GM12891 (cell line): ENCODE measurements around the gene MUC5AC.
A peak's percentile ranks its signal among the peaks of the same experiment; 100 is the strongest.

Source experiments
- DNase-seq: peaks from one replicate; pipeline ENCODE4 v3.0.0; 2011; ENCODE audit warnings: low spot score; ENCODE audit not compliant: insufficient read length
- FAIRE-seq: peaks from 2 replicates; lab custom pipeline; 2011; peaks lifted over from hg19 to GRCh38; lab: Jason Lieb, UNC
- PAX5 ChIP-seq: IDR thresholded peaks from 2 replicates; pipeline ENCODE4 v1.6.1; 2011; ENCODE audit warnings: low read length, moderate library complexity, mild to moderate bottlenecking; ENCODE audit not compliant: insufficient read depth, severe bottlenecking
- POLR2A ChIP-seq: IDR thresholded peaks from 2 replicates; pipeline ENCODE4 v1.6.1; 2011; ENCODE audit warnings: low read depth, low read length, control low read depth
- POLR2AphosphoS5 ChIP-seq: IDR thresholded peaks from 2 replicates; pipeline ENCODE4 v1.6.1; 2011; ENCODE audit warnings: low read depth, low read length, control low read depth
- POU2F2 ChIP-seq: IDR thresholded peaks from 2 replicates; pipeline ENCODE4 v1.6.1; 2011; ENCODE audit warnings: low read depth, mild to moderate bottlenecking, control low read depth, low read length, moderate library complexity
- SPI1 ChIP-seq: IDR thresholded peaks from 2 replicates; pipeline ENCODE4 v1.6.1; 2011; ENCODE audit warnings: low read depth, low read length, control low read depth
- TAF1 ChIP-seq: IDR thresholded peaks from 2 replicates; pipeline ENCODE4 v1.6.1; 2011; ENCODE audit warnings: low read depth, low read length, control low read depth

Gene MUC5AC

DNA sequence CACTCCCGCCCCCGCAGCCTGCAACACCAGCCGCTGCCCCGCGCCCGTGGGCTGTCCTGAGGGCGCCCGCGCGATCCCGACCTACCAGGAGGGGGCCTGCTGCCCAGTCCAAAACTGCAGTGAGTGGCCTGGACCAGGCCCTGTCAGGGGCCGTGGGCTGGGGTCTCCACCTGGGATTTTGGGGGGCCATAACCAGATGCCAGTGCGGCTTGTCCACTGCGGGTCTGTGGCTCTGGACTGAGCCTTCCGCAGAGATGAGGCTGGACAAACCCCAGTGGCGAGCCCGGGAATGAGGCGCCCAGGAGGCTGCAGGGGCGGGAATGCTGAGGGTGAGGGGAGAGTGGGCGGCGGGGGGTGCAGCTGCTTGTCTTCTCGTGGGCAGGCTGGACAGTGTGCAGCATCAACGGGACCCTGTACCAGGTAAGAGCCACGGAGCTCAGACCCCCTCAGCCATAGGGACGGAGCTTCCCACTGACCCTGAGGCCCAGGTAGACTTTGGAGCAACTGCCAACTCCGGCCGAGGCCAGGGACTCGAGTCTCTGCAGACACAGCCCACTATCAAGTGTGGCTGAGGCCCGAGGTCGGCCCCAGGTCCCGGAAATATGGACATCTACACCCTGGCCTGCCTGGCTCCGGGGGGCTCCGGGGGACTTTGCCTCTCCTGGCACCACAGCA, 40.3 kb downstream of the MUC5AC start:
- FAIRE-seq (no peak), DNase-seq (no peak)
- TF ChIP-seq POU2F2 (no peak), POLR2AphosphoS5 (no peak), PAX5 (no peak), SPI1 (no peak), TAF1 (no peak), POLR2A (no peak)

DNA sequence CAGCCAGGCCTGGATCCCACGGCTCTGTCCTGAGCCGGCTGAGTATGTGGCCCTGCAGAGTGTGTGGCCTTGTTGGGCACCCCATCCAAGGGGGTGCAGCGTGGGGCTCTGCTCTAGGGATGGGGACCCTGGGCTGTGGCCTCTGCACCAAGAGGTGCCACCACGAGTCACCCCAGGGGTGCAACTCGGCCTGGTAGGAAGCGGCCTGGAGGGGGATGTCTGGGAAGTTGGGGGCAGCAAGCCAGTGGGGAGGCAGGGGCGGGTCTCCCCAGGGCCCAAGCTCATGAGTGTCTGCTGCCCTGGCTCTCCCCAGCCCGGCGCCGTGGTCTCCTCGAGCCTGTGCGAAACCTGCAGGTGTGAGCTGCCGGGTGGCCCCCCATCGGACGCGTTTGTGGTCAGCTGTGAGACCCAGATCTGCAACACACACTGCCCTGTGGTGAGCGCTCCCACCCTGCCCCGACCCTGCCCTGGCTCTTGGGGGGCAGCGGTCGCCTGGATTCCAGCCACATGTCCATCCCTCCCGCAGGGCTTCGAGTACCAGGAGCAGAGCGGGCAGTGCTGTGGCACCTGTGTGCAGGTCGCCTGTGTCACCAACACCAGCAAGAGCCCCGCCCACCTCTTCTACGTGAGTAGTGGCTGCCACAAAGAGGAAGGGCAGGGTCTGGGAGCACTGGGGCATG, 40.9 kb downstream of the MUC5AC start:
- DNase-seq (no peak), FAIRE-seq (no peak)
- TF ChIP-seq POLR2AphosphoS5 (no peak), PAX5 (no peak), SPI1 (no peak)

DNA sequence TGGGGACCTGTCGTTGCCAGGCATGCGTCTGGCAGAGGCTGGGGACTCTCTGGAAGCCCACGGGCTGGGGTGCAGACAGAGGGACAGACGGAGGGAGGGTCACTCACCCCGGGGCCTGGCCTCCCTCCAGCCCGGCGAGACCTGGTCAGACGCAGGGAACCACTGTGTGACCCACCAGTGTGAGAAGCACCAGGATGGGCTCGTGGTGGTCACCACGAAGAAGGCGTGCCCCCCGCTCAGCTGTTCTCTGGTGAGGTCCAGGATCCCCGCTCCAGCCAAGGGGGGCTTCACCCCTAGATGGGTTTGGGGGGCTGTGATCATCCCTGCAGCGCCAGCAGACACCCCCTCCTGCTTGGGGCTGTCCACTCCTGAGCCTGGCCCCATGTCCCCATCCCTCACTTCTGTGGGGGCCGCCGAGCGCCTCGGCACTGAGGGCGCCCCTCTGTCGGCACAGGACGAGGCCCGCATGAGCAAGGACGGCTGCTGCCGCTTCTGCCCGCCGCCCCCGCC, 41.5 kb downstream of the MUC5AC start:
- TF ChIP-seq TAF1: no peak
- no peak for TF ChIP-seq PAX5
- no peak for TF ChIP-seq POLR2AphosphoS5
- no peak for TF ChIP-seq POU2F2
- no peak for TF ChIP-seq POLR2A
- TF ChIP-seq SPI1: no peak
- FAIRE-seq: no peak
- no peak for DNase-seq

DNA sequence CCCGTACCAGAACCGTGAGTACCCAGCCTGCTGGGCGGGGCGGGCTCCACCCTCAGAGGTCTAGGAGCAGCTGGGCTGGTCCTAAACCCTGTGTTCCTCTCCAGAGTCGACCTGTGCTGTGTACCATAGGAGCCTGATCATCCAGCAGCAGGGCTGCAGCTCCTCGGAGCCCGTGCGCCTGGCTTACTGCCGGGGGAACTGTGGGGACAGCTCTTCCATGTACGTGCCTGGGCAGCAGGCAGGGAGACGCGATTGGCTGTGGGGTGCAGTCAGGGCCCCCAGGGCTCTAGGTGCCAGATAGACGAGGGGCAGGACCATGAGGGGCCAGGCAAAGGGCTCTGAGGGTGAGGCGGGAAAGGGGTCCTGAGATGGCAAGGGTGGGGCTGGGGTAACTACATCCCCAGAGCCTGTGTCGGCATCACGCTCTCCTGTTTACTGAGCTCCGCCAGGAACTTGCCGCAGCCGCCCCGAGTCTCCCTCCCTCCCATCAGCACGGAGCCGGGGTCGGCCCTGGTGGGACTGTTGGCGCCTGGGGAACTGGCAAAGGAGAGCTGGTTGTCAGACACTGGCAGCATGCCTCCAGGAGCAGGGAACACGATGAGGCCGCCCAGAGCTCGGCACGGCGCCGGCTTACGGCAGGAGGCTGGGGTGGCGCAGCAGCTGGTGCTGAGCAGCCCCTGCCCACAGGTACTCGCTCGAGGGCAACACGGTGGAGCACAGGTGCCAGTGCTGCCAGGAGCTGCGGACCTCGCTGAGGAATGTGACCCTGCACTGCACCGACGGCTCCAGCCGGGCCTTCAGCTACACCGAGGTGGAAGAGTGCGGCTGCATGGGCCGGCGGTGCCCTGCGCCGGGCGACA, 42.2 kb downstream of the MUC5AC start:
- TF ChIP-seq POLR2A (no peak), TAF1 (no peak), SPI1 (no peak), PAX5 (no peak), POLR2AphosphoS5 (no peak)

DNA sequence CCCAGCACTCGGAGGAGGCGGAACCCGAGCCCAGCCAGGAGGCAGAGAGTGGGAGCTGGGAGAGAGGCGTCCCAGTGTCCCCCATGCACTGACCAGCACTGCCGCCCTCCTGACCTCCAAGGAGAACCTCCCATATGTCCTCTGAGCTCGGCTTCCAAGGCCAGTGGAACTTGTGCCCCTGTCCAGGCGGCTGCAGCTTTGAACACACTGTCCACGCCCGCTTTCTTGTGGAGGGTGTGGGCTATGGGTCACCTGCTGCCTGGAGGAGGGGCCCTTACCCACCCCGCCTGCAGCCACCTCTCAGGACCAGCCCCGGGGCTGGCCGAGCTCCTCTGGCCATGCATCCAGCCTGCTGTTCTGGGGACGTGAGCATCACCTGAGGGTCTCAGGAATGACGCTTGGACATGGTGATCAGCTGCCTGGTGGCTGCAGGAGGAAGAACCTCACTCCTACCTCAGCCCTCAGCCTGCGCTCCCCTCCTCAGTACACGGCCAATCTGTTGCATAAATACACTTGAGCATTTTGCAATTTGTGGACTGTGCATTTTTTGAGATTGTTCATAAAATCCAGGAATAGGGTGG, 42.9 kb downstream of the MUC5AC start:
- TF ChIP-seq POLR2A (no peak), POU2F2 (no peak), POLR2AphosphoS5 (no peak), SPI1 (no peak), TAF1 (no peak), PAX5 (no peak)
- DNase-seq: no peak
- FAIRE-seq: no peak

More for the DNA sequence above, 42.2 kb downstream of the MUC5AC start:
- no peak for FAIRE-seq
- no peak for DNase-seq

DNA sequence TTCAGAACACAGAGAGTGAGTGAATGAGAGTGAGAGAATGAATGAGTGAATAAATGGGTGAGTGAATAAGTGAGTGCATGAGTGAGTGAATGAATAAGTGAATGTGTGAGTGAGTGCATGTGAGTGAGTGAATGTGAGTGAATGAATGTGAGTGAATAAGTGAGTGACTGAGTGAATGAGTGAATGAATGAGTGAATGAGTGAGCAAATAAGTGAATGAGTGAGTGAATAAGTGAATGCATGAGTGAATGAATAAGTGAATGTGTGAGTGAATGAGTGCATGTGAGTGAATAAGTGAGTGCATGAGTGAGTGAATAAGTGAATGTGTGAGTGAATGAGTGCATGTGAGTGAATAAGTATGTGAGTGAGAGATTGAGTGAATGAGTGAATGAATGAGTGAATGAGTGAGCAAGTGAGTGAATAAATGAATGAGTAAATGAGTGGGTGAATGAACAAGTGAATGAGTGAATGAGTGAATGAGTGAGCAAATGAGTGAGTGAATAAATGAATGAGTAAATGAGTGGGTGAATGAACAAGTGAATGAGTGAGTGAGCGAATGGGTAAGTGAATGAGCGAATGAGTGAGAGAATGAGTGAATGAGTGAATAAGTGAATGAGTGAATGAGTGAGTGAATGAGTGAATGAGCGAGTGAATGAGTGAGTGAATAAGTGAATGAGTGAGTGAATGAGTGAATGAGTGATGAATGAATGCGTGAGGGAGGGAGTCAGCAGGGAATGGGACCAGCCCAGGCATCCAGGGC, 43.8 kb downstream of the MUC5AC start:
- no peak for DNase-seq
- TF ChIP-seq TAF1: no peak
- TF ChIP-seq POU2F2: no peak
- no peak for TF ChIP-seq POLR2A
- TF ChIP-seq POLR2AphosphoS5: no peak
- no peak for TF ChIP-seq PAX5
- no peak for TF ChIP-seq SPI1
- peak; percentile 58 for FAIRE-seq

DNA sequence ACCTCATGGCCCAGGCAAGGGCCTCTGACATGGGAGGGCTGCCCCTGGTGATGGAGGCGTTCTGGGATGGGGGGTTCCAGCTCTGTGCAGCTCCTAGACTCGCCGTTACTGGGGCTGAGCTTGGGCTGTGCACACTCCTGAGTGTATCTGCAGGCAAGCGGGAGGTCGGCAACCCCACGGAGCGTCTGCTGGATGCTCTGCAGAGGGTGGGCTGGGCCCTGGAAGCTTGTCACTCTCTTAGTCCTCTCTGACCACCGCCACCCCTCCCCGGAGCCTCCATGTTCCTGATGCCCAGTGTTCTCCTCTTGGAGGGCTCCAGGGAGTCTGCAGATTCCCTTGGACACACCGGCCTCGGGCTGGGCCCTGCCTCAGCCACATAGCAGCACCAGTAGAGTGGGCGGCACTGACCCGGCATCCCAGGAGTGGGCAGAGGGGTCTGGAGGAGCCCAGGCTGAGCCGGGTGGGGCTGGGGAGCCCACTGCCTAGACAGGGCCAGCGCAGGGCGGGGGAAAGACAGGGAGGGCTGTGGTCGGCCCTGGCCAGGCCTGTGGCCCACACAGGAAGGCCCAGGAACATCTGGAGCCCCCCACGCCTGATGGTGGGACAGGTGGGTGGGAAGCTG, 44.5 kb downstream of the MUC5AC start:
- TF ChIP-seq POU2F2: no peak
- no peak for DNase-seq
- no peak for FAIRE-seq

DNA sequence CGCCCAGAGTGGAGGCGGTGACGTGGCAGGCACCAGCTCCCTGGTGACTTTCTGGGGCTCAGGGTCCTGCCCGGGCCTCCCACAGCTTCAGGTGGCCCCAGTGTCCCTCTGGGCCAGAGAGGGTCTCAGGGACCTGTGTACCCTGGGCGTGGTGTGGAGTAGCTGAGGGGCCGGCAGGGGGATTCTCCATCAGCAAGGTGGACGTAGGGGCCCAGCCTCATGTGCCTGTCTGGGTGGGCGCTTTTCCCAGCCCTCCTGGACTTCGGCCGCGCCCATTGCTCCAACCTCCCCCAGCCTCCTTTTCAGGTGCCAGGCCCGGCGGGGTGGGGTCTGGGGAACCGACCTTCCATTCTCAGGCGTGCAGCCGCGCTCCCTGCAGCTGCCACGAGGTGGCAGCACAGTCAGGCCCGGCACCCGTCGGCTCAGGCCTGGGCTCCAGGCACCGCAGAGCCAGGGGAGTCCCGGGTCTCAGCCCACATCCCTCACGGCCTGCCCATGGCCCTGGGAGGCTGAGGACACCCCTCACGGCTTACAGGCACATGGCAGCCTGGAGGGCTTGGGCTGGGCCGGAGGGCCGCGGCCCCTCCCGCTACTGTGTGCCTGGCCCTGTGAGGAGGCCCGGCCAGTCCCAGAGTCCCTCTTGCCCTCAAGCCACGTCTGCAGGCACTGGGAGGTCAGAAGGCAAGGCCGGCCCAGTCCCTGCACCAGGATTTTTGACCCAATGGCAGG, 45.2 kb downstream of the MUC5AC start:
- FAIRE-seq: peak; percentile 91
- peak; percentile 99 for DNase-seq
- TF ChIP-seq PAX5 (no peak), POLR2A (no peak), POU2F2 (no peak), SPI1 (no peak), POLR2AphosphoS5 (no peak)
